Loucy (cell line): ENCODE measurements around the gene CHRNA9.

Experiments
- CTCF ChIP-seq: fragments of 200-600 bp; sonication (generic); conservative IDR thresholded peaks from 2 replicates; pipeline ENCODE4 v1.5.1; 2014; ENCODE audit warnings: mild to moderate bottlenecking, antibody characterized with exemption, low read length
- EZH2phosphoT487 ChIP-seq: fragments of 200-600 bp; IDR thresholded peaks from 2 replicates; pipeline ENCODE4 v1.6.1; 2018; ENCODE audit warnings: antibody characterized with exemption, mild to moderate bottlenecking, moderate library complexity, borderline replicate concordance

- TF ChIP-seq CTCF (no peak), EZH2phosphoT487 (no peak)
These were observed 53.1 kb downstream of the CHRNA9 start for GRCh38 chr4:40388239-40388638.
